Stomach (tissue), 4 donors: Measurements from ENCODE around the gene USH1G.
A peak's percentile ranks its signal among the peaks of the same experiment; 100 is the strongest.

Experiments
- EP300 ChIP-seq: sonication (generic); formaldehyde crosslinking; IDR thresholded peaks from one replicate; pipeline ENCODE4 v1.6.1; 2017; ENCODE audit warnings: antibody characterized with exemption
- POLR2A ChIP-seq, 4 donors: fragments of 450-650 bp; IDR thresholded peaks; one replicate each; pipeline ENCODE4 v1.6.1; 2016; ENCODE audit warnings: antibody characterized with exemption in 4 of 4, control low read depth in 2 of 4, mild to moderate bottlenecking in 1 of 4, moderate library complexity in 1 of 4
- POLR2AphosphoS5 ChIP-seq, 3 donors: sonication (generic); formaldehyde crosslinking; IDR thresholded peaks; one replicate each; pipeline ENCODE4 v1.6.1; 2016; ENCODE audit warnings: antibody characterized with exemption in 3 of 3
- TF ChIP-seq, protein P1 (sequence below), 7 experiments: fragments of 450-650 bp in 4 of 7; fragments of 200-600 bp in 3 of 7; sonication (generic) in 3 of 7; IDR thresholded peaks; one replicate each; pipeline ENCODE4 v1.5.1; 2016 to 2019; ENCODE audit warnings: antibody characterized with exemption in 7 of 7, control low read depth in 2 of 7, mild to moderate bottlenecking in 1 of 7

DNA sequence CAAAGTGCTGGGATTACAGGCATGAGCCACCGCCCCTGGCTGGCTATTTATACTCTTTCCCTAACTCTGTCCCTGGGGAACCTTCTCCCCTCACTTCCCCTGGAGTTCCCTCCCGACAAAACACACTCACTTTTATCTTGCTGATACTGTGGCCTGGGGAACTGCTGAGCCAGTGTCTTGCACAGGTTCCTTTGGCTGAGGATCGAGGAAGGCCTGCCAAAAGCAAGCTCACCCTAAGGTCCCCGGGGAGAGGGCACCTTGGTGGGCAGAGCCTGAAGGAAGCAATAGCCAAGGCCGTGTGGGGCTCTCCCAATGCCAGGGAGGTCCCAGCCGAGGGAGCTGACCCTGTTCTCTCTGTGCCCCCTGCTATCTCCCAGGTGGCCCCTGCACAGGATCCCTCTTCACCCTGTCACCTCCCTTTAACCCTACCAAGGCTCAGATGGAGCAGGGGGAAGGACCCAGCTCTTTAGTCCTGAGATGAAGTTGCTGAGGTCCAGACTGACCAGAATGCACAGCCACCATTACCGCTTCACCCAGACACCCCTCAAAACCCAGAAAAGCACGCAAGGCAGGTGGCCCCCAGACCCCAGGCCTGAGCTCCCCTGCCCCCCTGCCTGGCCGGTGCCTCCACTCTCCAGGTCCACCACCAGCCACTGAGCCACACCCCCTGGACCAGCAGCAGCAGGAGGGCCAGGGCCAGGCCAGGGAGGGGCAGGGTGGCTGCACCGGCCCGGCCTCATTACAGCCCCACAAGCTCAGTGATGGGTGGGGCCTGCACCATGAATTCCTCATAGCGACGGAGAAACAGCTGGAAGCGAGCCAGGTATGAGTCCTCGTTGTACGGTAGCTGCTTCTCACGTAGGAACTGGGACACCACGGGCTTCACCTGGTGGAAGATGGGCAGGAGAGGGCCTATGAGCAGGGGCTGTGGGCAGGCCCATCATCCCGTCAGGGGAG lies 45.2 kb downstream of the USH1G start:
- TF ChIP-seq POLR2AphosphoS5 (IDR thresholded peaks at IDR 0.05) (peak in 2 of 3 donors; percentile 17 to 33), POLR2A (IDR thresholded peaks at IDR 0.05) (no peak), EP300 (no peak)
- TF ChIP-seq, protein P1, sequence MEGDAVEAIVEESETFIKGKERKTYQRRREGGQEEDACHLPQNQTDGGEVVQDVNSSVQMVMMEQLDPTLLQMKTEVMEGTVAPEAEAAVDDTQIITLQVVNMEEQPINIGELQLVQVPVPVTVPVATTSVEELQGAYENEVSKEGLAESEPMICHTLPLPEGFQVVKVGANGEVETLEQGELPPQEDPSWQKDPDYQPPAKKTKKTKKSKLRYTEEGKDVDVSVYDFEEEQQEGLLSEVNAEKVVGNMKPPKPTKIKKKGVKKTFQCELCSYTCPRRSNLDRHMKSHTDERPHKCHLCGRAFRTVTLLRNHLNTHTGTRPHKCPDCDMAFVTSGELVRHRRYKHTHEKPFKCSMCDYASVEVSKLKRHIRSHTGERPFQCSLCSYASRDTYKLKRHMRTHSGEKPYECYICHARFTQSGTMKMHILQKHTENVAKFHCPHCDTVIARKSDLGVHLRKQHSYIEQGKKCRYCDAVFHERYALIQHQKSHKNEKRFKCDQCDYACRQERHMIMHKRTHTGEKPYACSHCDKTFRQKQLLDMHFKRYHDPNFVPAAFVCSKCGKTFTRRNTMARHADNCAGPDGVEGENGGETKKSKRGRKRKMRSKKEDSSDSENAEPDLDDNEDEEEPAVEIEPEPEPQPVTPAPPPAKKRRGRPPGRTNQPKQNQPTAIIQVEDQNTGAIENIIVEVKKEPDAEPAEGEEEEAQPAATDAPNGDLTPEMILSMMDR (IDR thresholded peaks at IDR 0.05), result no peak
